Thoracic aorta (tissue), 2 donors: ENCODE data around the gene GREB1L. TPM values are rescaled to one million over a fixed set of nuclear protein-coding genes. Genes with fewer than 3 reads are reported as not detected.

ENCODE experiments used
- ATAC-seq: fragments of 150-250 bp; one replicate; pipeline ENCODE4 v1.8.0; 2017; ENCODE audit warnings: low read depth; ENCODE audit not compliant: insufficient number of reproducible peaks, low FRiP score
- DNase-seq: peaks from one replicate; pipeline ENCODE4 v3.0.0-alpha.2; 2020; ENCODE audit warnings: low spot score
- H3K27ac ChIP-seq, 2 donors: fragments of 200-600 bp; sonication (generic); 1 replicate in 1 of 2; 2 replicates in 1 of 2; pipeline ENCODE4 v1.5.1; 2016; ENCODE audit warnings: mild to moderate bottlenecking in 2 of 2, moderate library complexity in 2 of 2
- H3K27me3 ChIP-seq: fragments of 200-600 bp; sonication (generic); replicated peaks from 2 replicates; pipeline ENCODE4 v1.6.0; 2016; ENCODE audit warnings: mild to moderate bottlenecking; ENCODE audit not compliant: insufficient read depth
- H3K36me3 ChIP-seq: fragments of 200-600 bp; sonication (generic); one replicate; pipeline ENCODE4 v1.5.1; 2016
- H3K4me1 ChIP-seq, 2 donors: fragments of 200-600 bp; sonication (generic); 1 replicate in 1 of 2; 2 replicates in 1 of 2; pipeline versions ENCODE4 v1.5.1 to v1.6.0; 2016; ENCODE audit warnings: low read depth in 2 of 2, mild to moderate bottlenecking in 1 of 2; ENCODE audit not compliant: control insufficient read depth in 1 of 2
- H3K4me3 ChIP-seq: fragments of 200-600 bp; sonication (generic); 2 replicates; pipeline ENCODE4 v1.5.1; 2016; ENCODE audit warnings: mild to moderate bottlenecking
- H3K9me3 ChIP-seq: fragments of 200-600 bp; sonication (generic); 2 replicates; pipeline ENCODE4 v1.5.1; 2016
- CTCF ChIP-seq: fragments of 200-600 bp; sonication (generic); IDR thresholded peaks from one replicate; pipeline ENCODE4 v1.5.1; 2019; ENCODE audit warnings: antibody characterized with exemption
- total RNA-seq, 2 donors: library from RNA; depleted of rRNA; stranded (reverse); fragments of >200 nt; gene quantifications; one replicate each; pipeline versions ENCODE4 v1.1.0 to v1.2.3, GENCODE V29; 2016

GREB1L gene
- total RNA-seq, 2 donors from 2014 or later: 12.7 to 20.0 TPM

GRCh38 chr18:21548647-21549046, 306.6 kb downstream of the GREB1L start:
- ATAC-seq: no peak

GRCh38 chr18:21550510-21550970, 308.5 kb downstream of the GREB1L start:
- TF ChIP-seq CTCF: no peak
- ATAC-seq: no peak

More at GRCh38 chr18:21548647-21549046, 306.6 kb downstream of the GREB1L start:
- DNase-seq: no peak
- no peak overlapping the region for H3K4me3 ChIP-seq
- H3K9me3 ChIP-seq: no peaks in the 10 kb centered on the region
- no peak overlapping the region for H3K27ac ChIP-seq
- no peak for TF ChIP-seq CTCF
- no peaks in the 10 kb centered on the region for H3K27me3 ChIP-seq
- no peaks in the 10 kb centered on the region for H3K4me1 ChIP-seq
- peaks cover 14% of the 10 kb centered on the region for H3K36me3 ChIP-seq

GRCh38 chr18:21557607-21558253, 315.7 kb downstream of the GREB1L start:
- peaks cover 16% of the 10 kb centered on the region for H3K36me3 ChIP-seq
- TF ChIP-seq CTCF: no peak

More at GRCh38 chr18:21550510-21550970, 308.5 kb downstream of the GREB1L start:
- no peak for DNase-seq
- Histone ChIP-seq H3K27me3 (no peaks in the 10 kb centered on the region), H3K36me3 (peaks cover 11% of the 10 kb centered on the region), H3K9me3 (no peaks in the 10 kb centered on the region), H3K4me3 (no peak overlapping the region), H3K27ac (no peak overlapping the region), H3K4me1 (no peaks in the 10 kb centered on the region)

GRCh38 chr18:21559195-21559594, 317.2 kb downstream of the GREB1L start:
- Histone ChIP-seq H3K27me3 (no peaks in the 10 kb centered on the region), H3K9me3 (no peaks in the 10 kb centered on the region)
- no peak for TF ChIP-seq CTCF

More at GRCh38 chr18:21557607-21558253, 315.7 kb downstream of the GREB1L start:
- no peak for DNase-seq
- ATAC-seq: no peak
- Histone ChIP-seq H3K4me1 (peaks cover 0 to 8% of the 10 kb centered on the region in 2 donors), H3K4me3 (no peak overlapping the region), H3K9me3 (no peaks in the 10 kb centered on the region), H3K27me3 (no peaks in the 10 kb centered on the region), H3K27ac (peak overlapping the region; percentile 10 to 25)

GRCh38 chr18:21571772-21572171, 329.7 kb downstream of the GREB1L start:
- ATAC-seq (no peak), DNase-seq (no peak)
- Histone ChIP-seq H3K4me3 (no peak overlapping the region), H3K9me3 (no peaks in the 10 kb centered on the region), H3K27ac (peak overlapping the region in 1 of 2 donors; percentile 76), H3K4me1 (peaks cover 5 to 38% of the 10 kb centered on the region in 2 donors), H3K36me3 (peaks cover 12% of the 10 kb centered on the region), H3K27me3 (no peaks in the 10 kb centered on the region)
- no peak for TF ChIP-seq CTCF

More at GRCh38 chr18:21559195-21559594, 317.2 kb downstream of the GREB1L start:
- H3K4me1 ChIP-seq: peaks cover 0 to 8% of the 10 kb centered on the region in 2 donors
- no peak for ATAC-seq
- H3K36me3 ChIP-seq: peaks cover 28% of the 10 kb centered on the region
- no peak overlapping the region for H3K27ac ChIP-seq
- DNase-seq: no peak
- H3K4me3 ChIP-seq: no peak overlapping the region

Other genes with a start within 250 kb of the GREB1L start
- 100 to 1,000 TPM in 1 of 2 donors, 10 to 100 TPM in 1; 95.4 to 108 TPM for gene ROCK1, start 130.4 kb upstream of the GREB1L start, total RNA-seq